ENCODE measurements around the gene SUGP1.

SUGP1 gene

GRCh38 chr19:19321141-19321577 is 850 bp upstream of the SUGP1 start:
- DNase-seq (ENCODE audit: low spot score): no peak
- TF ChIP-seq CTCF (IDR thresholded peaks at IDR 0.05; ENCODE audit: borderline replicate concordance, control extremely low read depth, extremely low read depth, insufficient read depth, missing control alignments): no peak
- in situ Hi-C loops (cut with MboI; ENCODE audit: low sequenced_read_pairs, unreplicated experiment): no loop called here

DNA sequence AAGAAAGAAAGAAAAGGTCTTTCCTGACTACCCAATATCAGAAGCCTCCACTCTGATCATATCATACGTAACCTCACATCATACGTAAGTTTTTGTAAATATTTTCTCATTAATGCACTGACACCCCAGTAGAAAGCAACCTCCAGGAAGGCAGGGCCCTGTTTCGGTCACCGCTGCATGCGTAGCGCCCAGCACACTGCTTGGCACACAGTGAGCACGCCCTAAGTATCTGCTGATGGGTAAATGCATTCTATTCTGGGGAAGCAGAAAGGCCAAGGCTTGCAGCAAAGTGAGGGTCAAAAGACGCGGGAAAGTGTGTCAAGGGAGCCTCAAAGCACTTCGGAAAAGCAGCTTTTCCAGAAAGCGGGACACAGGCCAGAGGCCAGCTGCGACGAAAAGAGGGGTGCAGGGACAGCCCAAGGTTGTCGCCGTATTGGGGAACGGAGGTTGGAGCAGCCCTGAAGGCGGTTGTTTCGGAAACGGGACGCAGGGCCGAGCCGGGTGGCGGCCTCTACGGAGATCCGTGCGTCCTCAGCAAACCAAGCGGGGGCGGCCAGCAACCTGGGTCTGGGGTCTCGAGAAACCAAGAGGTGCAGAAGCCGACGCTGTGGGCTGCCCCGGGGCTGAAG is 463 bp downstream of the SUGP1 start:
- in situ Hi-C loops (cut with MboI; ENCODE audit: low sequenced_read_pairs, unreplicated experiment): no loop called here
- TF ChIP-seq CTCF (IDR thresholded peaks at IDR 0.05; ENCODE audit: borderline replicate concordance, control extremely low read depth, extremely low read depth, insufficient read depth, missing control alignments): no peak
- no peak for DNase-seq (ENCODE audit: low spot score)

DNA sequence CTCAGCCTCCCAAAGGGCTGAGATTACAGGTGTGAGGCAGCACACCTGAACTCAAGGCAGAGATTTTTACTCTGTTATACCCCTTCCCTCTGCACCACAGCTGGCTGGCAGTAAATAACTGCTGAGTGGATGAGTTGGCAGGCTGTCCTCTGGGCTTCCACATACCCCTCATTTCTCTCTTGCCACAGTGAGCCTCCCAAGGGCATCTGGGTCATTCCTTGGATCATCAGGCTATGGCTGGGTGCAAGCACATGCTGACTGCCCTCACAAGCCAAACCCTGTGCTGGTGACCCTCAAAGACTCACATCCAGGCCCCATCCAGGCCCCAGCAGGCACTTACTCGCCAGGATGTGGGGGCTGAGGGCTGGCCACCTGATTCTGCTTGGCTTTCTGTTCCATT is 4.2 kb downstream of the SUGP1 start:
- in situ Hi-C loops (cut with MboI; ENCODE audit: low sequenced_read_pairs, unreplicated experiment): no loop called here
- no peak for TF ChIP-seq CTCF (IDR thresholded peaks at IDR 0.05; ENCODE audit: borderline replicate concordance, control extremely low read depth, extremely low read depth, insufficient read depth, missing control alignments)
- DNase-seq (ENCODE audit: low spot score): no peak

DNA sequence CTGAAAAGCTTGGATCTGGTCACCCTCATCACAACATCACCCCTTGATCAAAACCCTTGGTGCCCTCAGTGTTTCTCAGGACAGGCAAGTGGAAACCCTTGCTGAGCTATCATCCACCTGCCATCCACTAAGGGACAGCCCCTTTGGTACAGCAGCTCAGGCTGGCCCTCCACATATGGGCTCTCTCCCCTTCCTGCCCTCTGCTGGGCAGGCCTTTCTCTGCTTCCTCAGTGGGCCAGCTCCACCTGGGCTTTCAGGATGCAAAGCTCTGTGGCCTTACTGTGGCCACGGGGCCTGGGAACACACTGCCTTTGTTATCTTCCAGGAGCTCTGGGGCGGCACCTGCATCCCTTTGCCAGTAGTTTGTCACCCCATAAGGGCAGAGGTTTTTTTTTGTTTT is 4.9 kb downstream of the SUGP1 start:
- no peak for DNase-seq (ENCODE audit: low spot score)
- TF ChIP-seq CTCF (IDR thresholded peaks at IDR 0.05; ENCODE audit: borderline replicate concordance, control extremely low read depth, extremely low read depth, insufficient read depth, missing control alignments): no peak
- in situ Hi-C loops (cut with MboI; ENCODE audit: low sequenced_read_pairs, unreplicated experiment): no loop called here

GRCh38 chr19:19308373-19308772 is 11.9 kb downstream of the SUGP1 start:
- DNase-seq (ENCODE audit: low spot score): no peak
- TF ChIP-seq CTCF (IDR thresholded peaks at IDR 0.05; ENCODE audit: borderline replicate concordance, control extremely low read depth, extremely low read depth, insufficient read depth, missing control alignments): no peak
- in situ Hi-C loops (cut with MboI; ENCODE audit: low sequenced_read_pairs, unreplicated experiment): no loop called here

DNA sequence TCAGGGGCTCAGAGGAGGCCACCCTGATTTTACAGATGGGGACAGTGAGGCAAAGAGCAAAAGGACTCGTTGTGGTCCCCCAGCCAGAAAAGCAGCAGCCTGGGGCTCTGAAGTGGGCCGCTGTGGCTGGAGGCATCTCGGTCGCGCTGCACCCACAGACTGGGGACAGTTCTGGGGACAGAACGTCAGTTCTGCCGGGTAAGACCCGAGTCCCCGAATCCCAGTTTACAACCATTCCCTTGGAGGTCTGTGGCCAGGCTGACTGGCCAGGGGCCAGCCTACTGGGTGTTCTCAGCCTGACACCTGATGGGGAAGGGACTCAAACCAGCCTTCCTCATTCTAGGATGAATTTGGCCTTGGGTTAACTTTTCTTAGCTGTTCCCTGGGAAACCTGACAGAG is 14.1 kb downstream of the SUGP1 start:
- in situ Hi-C loops (cut with MboI; ENCODE audit: low sequenced_read_pairs, unreplicated experiment): no loop called here
- no peak for TF ChIP-seq CTCF (IDR thresholded peaks at IDR 0.05; ENCODE audit: borderline replicate concordance, control extremely low read depth, extremely low read depth, insufficient read depth, missing control alignments)
- no peak for DNase-seq (ENCODE audit: low spot score)
